ENCODE measurements around the gene UST. TPM values are rescaled to one million over a fixed set of nuclear protein-coding genes. Genes with fewer than 3 reads are reported as not detected.

UST gene
- total RNA-seq, 1 donor, result 36.1 TPM

- no peak overlapping the region for H3K4me3 ChIP-seq (ENCODE audit: low read depth, low read length)
- TF ChIP-seq CTCF (IDR thresholded peaks at IDR 0.05; ENCODE audit: insufficient read depth, low read length), result no peak
- peak; percentile 60 for DNase-seq (ENCODE audit: low read depth)
Observed at GRCh38 chr6:148891405-148891783, 144.6 kb downstream of the UST start.

- TF ChIP-seq CTCF (IDR thresholded peaks at IDR 0.05; ENCODE audit: insufficient read depth, low read length), result no peak
- DNase-seq (ENCODE audit: low read depth), result peak; percentile 69
- no peak overlapping the region for H3K4me3 ChIP-seq (ENCODE audit: low read depth, low read length)
Observed at GRCh38 chr6:148892247-148892646, 145.4 kb downstream of the UST start.

GRCh38 chr6:148893073-148893472 lies 146.2 kb downstream of the UST start:
- no peak overlapping the region for H3K4me3 ChIP-seq (ENCODE audit: low read depth, low read length)
- no peak for TF ChIP-seq CTCF (IDR thresholded peaks at IDR 0.05; ENCODE audit: insufficient read depth, low read length)
- no peak for DNase-seq (ENCODE audit: low read depth)

GRCh38 chr6:148893481-148893880 lies 146.7 kb downstream of the UST start:
- no peak for TF ChIP-seq CTCF (IDR thresholded peaks at IDR 0.05; ENCODE audit: insufficient read depth, low read length)
- no peak overlapping the region for H3K4me3 ChIP-seq (ENCODE audit: low read depth, low read length)
- no peak for DNase-seq (ENCODE audit: low read depth)

- no peak overlapping the region for H3K4me3 ChIP-seq (ENCODE audit: low read depth, low read length)
- DNase-seq (ENCODE audit: low read depth), result peak; percentile 32
- TF ChIP-seq CTCF (IDR thresholded peaks at IDR 0.05; ENCODE audit: insufficient read depth, low read length), result no peak
Observed at GRCh38 chr6:148898376-148899014, 151.7 kb downstream of the UST start.

GRCh38 chr6:148904896-148905870 lies 158.4 kb downstream of the UST start:
- H3K4me3 ChIP-seq (ENCODE audit: low read depth, low read length), result no peak overlapping the region
- no peak for DNase-seq (ENCODE audit: low read depth)
- TF ChIP-seq CTCF (IDR thresholded peaks at IDR 0.05; ENCODE audit: insufficient read depth, low read length), result no peak

Data from fibroblast of the aortic adventitia (primary cell).